ENCODE results near the gene SYT11. TPM values are rescaled to one million over a fixed set of nuclear protein-coding genes. Genes with fewer than 3 reads are reported as not detected.

SYT11 gene
- total and polyA plus RNA-seq, 4 donors, result 0.49 to 1.2 (median 0.76) TPM

GRCh38 chr1:155880251-155880650, 20.9 kb downstream of the SYT11 start:
- Histone ChIP-seq H3K27me3 (ENCODE audit: control insufficient read depth in 4 of 4, insufficient read depth in 4 of 4, low read length in 3 of 4) (no peaks in the 10 kb centered on the region), H3K9me3 (ENCODE audit: control insufficient read depth in 4 of 4, low read length in 3 of 4) (no peaks in the 10 kb centered on the region), H3K27ac (ENCODE audit: low read depth in 1 of 2, low read length in 2 of 2) (no peak overlapping the region), H3K4me3 (ENCODE audit: low read depth in 1 of 3, low read length in 3 of 3) (no peak overlapping the region), H3K4me1 (ENCODE audit: control insufficient read depth in 4 of 4, insufficient read depth in 4 of 4, low read length in 3 of 4) (no peaks in the 10 kb centered on the region), H3K9ac (ENCODE audit: low read depth in 1 of 2, low read length in 2 of 2) (no peak overlapping the region), H3K36me3 (ENCODE audit: control insufficient read depth in 4 of 4, insufficient read depth in 3 of 4, low read depth in 1 of 4, low read length in 3 of 4) (no peaks in the 10 kb centered on the region)
- no peak for DNase-seq (ENCODE audit: low spot score)
- no peak for TF ChIP-seq RXRA (IDR thresholded peaks at IDR 0.05)
- no peak for TF ChIP-seq FOXA2 (IDR thresholded peaks at IDR 0.05)
- TF ChIP-seq ATF3 (IDR thresholded peaks at IDR 0.05), result no peak
- no peak for TF ChIP-seq TAF1 (conservative IDR thresholded peaks at IDR 0.05)
- TF ChIP-seq YY1 (IDR thresholded peaks at IDR 0.05), result no peak
- no peak for TF ChIP-seq MAX (IDR thresholded peaks at IDR 0.05)
- no peak for TF ChIP-seq ZBTB33 (IDR thresholded peaks at IDR 0.05)
- TF ChIP-seq EGR1 (IDR thresholded peaks at IDR 0.05; ENCODE audit: low read depth in 2 of 2), result no peak
- TF ChIP-seq REST (IDR thresholded peaks at IDR 0.05), result no peak
- TF ChIP-seq HNF4A (conservative IDR thresholded peaks at IDR 0.05), result no peak
- TF ChIP-seq SP1 (IDR thresholded peaks at IDR 0.05), result no peak
- no peak for TF ChIP-seq GABPA (IDR thresholded peaks at IDR 0.05 in 1 of 2, conservative IDR thresholded peaks at IDR 0.05 in 1 of 2)
- no peak for TF ChIP-seq HNF4G (IDR thresholded peaks at IDR 0.05)
- TF ChIP-seq CTCF (IDR thresholded peaks at IDR 0.05; ENCODE audit: low read depth, low read length, missing input control), result no peak
- TF ChIP-seq FOXA1 (IDR thresholded peaks at IDR 0.05), result no peak
- no peak for TF ChIP-seq JUND (IDR thresholded peaks at IDR 0.05)
- no peak for TF ChIP-seq RAD21 (IDR thresholded peaks at IDR 0.05)
- WGBS, result 96% methylated on average over 2 of the region's 2 CpGs

- no peak overlapping the region for H3K4me3 ChIP-seq (ENCODE audit: low read depth in 1 of 3, low read length in 3 of 3)
- no peak for TF ChIP-seq ZBTB33 (IDR thresholded peaks at IDR 0.05)
- TF ChIP-seq GABPA (IDR thresholded peaks at IDR 0.05 in 1 of 2, conservative IDR thresholded peaks at IDR 0.05 in 1 of 2), result no peak
- no peak for TF ChIP-seq CTCF (IDR thresholded peaks at IDR 0.05; ENCODE audit: low read depth, low read length, missing input control)
- no peak for TF ChIP-seq EGR1 (IDR thresholded peaks at IDR 0.05; ENCODE audit: low read depth in 2 of 2)
- TF ChIP-seq JUND (IDR thresholded peaks at IDR 0.05), result no peak
- TF ChIP-seq FOXA2 (IDR thresholded peaks at IDR 0.05), result no peak
- WGBS, result 88% methylated on average over 6 of the region's 6 CpGs
- H3K4me1 ChIP-seq (ENCODE audit: control insufficient read depth in 4 of 4, insufficient read depth in 4 of 4, low read length in 3 of 4), result no peaks in the 10 kb centered on the region
- no peak overlapping the region for H3K27ac ChIP-seq (ENCODE audit: low read depth in 1 of 2, low read length in 2 of 2)
- no peaks in the 10 kb centered on the region for H3K27me3 ChIP-seq (ENCODE audit: control insufficient read depth in 4 of 4, insufficient read depth in 4 of 4, low read length in 3 of 4)
- DNase-seq (ENCODE audit: low spot score), result no peak
- no peaks in the 10 kb centered on the region for H3K36me3 ChIP-seq (ENCODE audit: control insufficient read depth in 4 of 4, insufficient read depth in 3 of 4, low read depth in 1 of 4, low read length in 3 of 4)
- H3K9me3 ChIP-seq (ENCODE audit: control insufficient read depth in 4 of 4, low read length in 3 of 4), result no peaks in the 10 kb centered on the region
- H3K9ac ChIP-seq (ENCODE audit: low read depth in 1 of 2, low read length in 2 of 2), result no peak overlapping the region
Observed at GRCh38 chr1:155880950-155881349, 21.6 kb downstream of the SYT11 start.
